CD14-positive monocyte (primary cell): ENCODE results near the gene UBR7. TPM values are rescaled to one million over a fixed set of nuclear protein-coding genes. Genes with fewer than 3 reads are reported as not detected.

Source experiments
- DNase-seq, 3 donors: peaks; one replicate each; pipeline ENCODE4 v3.0.0-alpha.2; 2011 to 2022
- H2AFZ ChIP-seq: 2 replicates; pipeline ENCODE4 v1.6.0; 2012; ENCODE audit warnings: mild to moderate bottlenecking, low read depth, low read length, inconsistent platforms; ENCODE audit not compliant: insufficient read depth, poor library complexity, severe bottlenecking
- H3K27ac ChIP-seq, 2 donors: 1 replicate in 1 of 2; 2 replicates in 1 of 2; pipeline ENCODE4 v1.5.1; 2012 to 2013; ENCODE audit warnings: low read length in 2 of 2, control low read depth in 1 of 2, inconsistent platforms in 1 of 2, low read depth in 1 of 2, mild to moderate bottlenecking in 1 of 2
- H3K27me3 ChIP-seq, 2 donors: one replicate each; pipeline versions ENCODE4 v1.6.0 to v1.6.1; 2011 to 2013; ENCODE audit warnings: low read length in 2 of 2; ENCODE audit not compliant: control insufficient read depth in 2 of 2, insufficient read depth in 2 of 2
- H3K36me3 ChIP-seq, 2 donors: replicated peaks in 1 of 2; 1 replicate in 1 of 2; 2 replicates in 1 of 2; pipeline versions ENCODE4 v1.5.1 to v1.6.1; 2012 to 2013; ENCODE audit warnings: low read length in 2 of 2, control low read depth in 1 of 2, inconsistent platforms in 1 of 2, mild to moderate bottlenecking in 1 of 2; ENCODE audit not compliant: insufficient read depth in 2 of 2, control insufficient read depth in 1 of 2
- H3K4me1 ChIP-seq, 2 donors: 1 replicate in 1 of 2; 2 replicates in 1 of 2; pipeline versions ENCODE4 v1.5.1 to v1.6.1; 2012 to 2013; ENCODE audit warnings: low read length in 2 of 2, control low read depth in 1 of 2, inconsistent platforms in 1 of 2, mild to moderate bottlenecking in 1 of 2, moderate library complexity in 1 of 2; ENCODE audit not compliant: insufficient read depth in 2 of 2, control insufficient read depth in 1 of 2
- H3K4me2 ChIP-seq: replicated peaks from 2 replicates; pipeline ENCODE3; 2012; ENCODE audit warnings: low read length, moderate library complexity, mild to moderate bottlenecking; ENCODE audit not compliant: poor library complexity, severe bottlenecking; ENCODE audit errors: extremely low read depth
- H3K4me3 ChIP-seq, 3 experiments: fragments of 200-600 bp in 1 of 3; sonication (generic) in 1 of 3; replicated peaks in 1 of 3; 1 replicate in 2 of 3; 2 replicates in 1 of 3; pipeline ENCODE4 v1.5.1; 2011 to 2013; ENCODE audit warnings: low read length in 3 of 3, mild to moderate bottlenecking in 3 of 3, control low read depth in 2 of 3, low read depth in 2 of 3, inconsistent platforms in 1 of 3, moderate library complexity in 1 of 3
- H3K79me2 ChIP-seq: 2 replicates; pipeline ENCODE4 v1.6.0; 2012; ENCODE audit warnings: mild to moderate bottlenecking, control low read depth, inconsistent platforms, low read length, moderate library complexity; ENCODE audit not compliant: insufficient read depth
- H3K9ac ChIP-seq: 2 replicates; pipeline ENCODE4 v1.6.0; 2017; ENCODE audit warnings: low read length, mild to moderate bottlenecking; ENCODE audit not compliant: insufficient read depth, poor library complexity, severe bottlenecking
- H3K9me3 ChIP-seq, 2 donors: replicated peaks in 1 of 2; 1 replicate in 1 of 2; 2 replicates in 1 of 2; pipeline versions ENCODE4 v1.5.1 to v1.6.1; 2012 to 2013; ENCODE audit warnings: low read length in 2 of 2, control low read depth in 1 of 2; ENCODE audit not compliant: control insufficient read depth in 1 of 2, insufficient read depth in 1 of 2
- H4K20me1 ChIP-seq: 2 replicates; pipeline ENCODE4 v1.6.0; 2012; ENCODE audit warnings: mild to moderate bottlenecking, low read length, control low read depth, moderate library complexity; ENCODE audit not compliant: insufficient read depth
- H3K27ac Mint-ChIP-seq, 7 donors: one replicate each; pipeline ENCODE4 v1.8.0; 2020; ENCODE audit warnings: mild to moderate bottlenecking in 7 of 7, mixed read lengths in 7 of 7, moderate library complexity in 6 of 7, inconsistent platforms in 2 of 7
- H3K27me3 Mint-ChIP-seq, 3 donors: one replicate each; pipeline ENCODE4 v1.8.0; 2021 to 2022; ENCODE audit warnings: low read depth in 3 of 3, mild to moderate bottlenecking in 3 of 3, mixed read lengths in 3 of 3, moderate library complexity in 3 of 3, inconsistent platforms in 1 of 3
- H3K36me3 Mint-ChIP-seq, 2 donors: one replicate each; pipeline ENCODE4 v1.8.0; 2020; ENCODE audit warnings: mixed read lengths in 2 of 2, inconsistent platforms in 1 of 2, mild to moderate bottlenecking in 1 of 2
- H3K4me1 Mint-ChIP-seq: one replicate; pipeline ENCODE4 v1.8.0; 2020; ENCODE audit warnings: mild to moderate bottlenecking, mixed read lengths
- H3K4me3 Mint-ChIP-seq, 2 donors: one replicate each; pipeline ENCODE4 v1.8.0; 2020; ENCODE audit warnings: mild to moderate bottlenecking in 2 of 2, mixed read lengths in 2 of 2, moderate library complexity in 1 of 2
- H3K9me3 Mint-ChIP-seq, 7 donors: one replicate each; pipeline ENCODE4 v1.8.0; 2020 to 2022; ENCODE audit warnings: mixed read lengths in 7 of 7, mild to moderate bottlenecking in 6 of 7, moderate library complexity in 6 of 7, inconsistent platforms in 2 of 7
- WGBS: methylation state at CpG from one replicate; pipeline ENCODE4 v1.1.5; 2013; ENCODE audit warnings: missing lambda C conversion rate; ENCODE audit not compliant: insufficient coverage; 5-methylcytosine and 5-hydroxymethylcytosine counted together
- intact Hi-C, 2 donors: fragments of 100-400 bp; cut with micrococcal nuclease; formaldehyde crosslinking; loops; one replicate each; pipeline versions ENCODE4 v1.15.0 to v1.15.1; 2023
- polyA plus RNA-seq, 3 donors: library from polyadenylated mRNA; depleted of rRNA in 1 of 3; unstranded in 2 of 3; stranded (reverse) in 1 of 3; fragments of 300-500 nt in 2 of 3; fragments of >200 nt in 1 of 3; fragmentation: Illumina TruSeq in 2 of 3; gene quantifications; 1 replicate in 2 of 3; 2 replicates in 1 of 3; pipeline ENCODE4 v1.2.3, GENCODE V29; 2012 to 2021
- TF ChIP-seq, protein P1 (sequence below): fragments of 200-600 bp; IDR thresholded peaks from one replicate; pipeline ENCODE4 v1.8.0; 2022; ENCODE audit warnings: antibody characterized with exemption, mild to moderate bottlenecking

UBR7 gene
- polyA plus RNA-seq, 3 donors, result 8.2 to 16.7 (median 14.0) TPM

DNA sequence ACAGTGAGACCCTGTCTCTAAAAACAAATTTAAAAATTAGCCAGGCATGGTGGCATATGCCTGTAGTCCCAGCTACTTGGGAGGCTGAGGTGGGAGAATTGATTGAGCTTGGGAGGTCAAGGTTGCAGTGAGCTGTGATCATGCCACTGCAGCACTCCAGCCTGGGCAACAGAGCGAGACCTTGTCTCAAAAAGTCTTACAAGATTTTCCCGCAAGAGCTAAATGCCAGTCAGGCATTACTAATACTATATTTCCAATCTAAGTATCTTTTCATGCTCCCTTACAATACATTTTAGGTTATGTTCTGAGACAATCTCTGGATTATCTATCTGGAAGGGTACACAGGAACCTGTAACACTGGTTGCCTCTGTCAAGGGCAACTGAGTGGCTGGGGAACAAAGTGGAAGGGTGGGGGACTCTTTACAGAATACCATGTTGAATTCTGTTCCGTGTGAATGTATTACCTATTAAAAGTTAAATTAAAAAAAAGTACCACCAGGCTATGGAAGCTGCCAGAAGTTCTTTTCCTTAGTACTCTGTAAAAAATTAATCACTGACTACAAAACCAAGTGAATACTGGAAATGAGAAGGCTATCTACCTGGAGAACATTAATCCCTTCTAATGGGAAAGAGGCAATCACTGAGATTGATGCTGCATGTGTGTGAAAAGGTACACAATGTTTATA is 69.1 kb downstream of the UBR7 start:
- no CpG with 5 or more reads among the region's 3 CpGs for WGBS
- peak overlapping the region in 1 of 7 donors; percentile 43 for H3K27ac Mint-ChIP-seq
- Histone ChIP-seq H3K27me3 (no peaks in the 10 kb centered on the region), H3K79me2 (no peaks in the 10 kb centered on the region), H3K4me3 (no peak overlapping the region), H3K4me2 (no peak overlapping the region), H3K9me3 (no peaks in the 10 kb centered on the region), H4K20me1 (peaks cover 62% of the 10 kb centered on the region), H3K9ac (no peak overlapping the region), H2AFZ (no peak overlapping the region), H3K36me3 (peaks cover 12 to 55% of the 10 kb centered on the region in 2 donors), H3K4me1 (no peaks in the 10 kb centered on the region), H3K27ac (no peak overlapping the region)
- TF ChIP-seq, protein P1, sequence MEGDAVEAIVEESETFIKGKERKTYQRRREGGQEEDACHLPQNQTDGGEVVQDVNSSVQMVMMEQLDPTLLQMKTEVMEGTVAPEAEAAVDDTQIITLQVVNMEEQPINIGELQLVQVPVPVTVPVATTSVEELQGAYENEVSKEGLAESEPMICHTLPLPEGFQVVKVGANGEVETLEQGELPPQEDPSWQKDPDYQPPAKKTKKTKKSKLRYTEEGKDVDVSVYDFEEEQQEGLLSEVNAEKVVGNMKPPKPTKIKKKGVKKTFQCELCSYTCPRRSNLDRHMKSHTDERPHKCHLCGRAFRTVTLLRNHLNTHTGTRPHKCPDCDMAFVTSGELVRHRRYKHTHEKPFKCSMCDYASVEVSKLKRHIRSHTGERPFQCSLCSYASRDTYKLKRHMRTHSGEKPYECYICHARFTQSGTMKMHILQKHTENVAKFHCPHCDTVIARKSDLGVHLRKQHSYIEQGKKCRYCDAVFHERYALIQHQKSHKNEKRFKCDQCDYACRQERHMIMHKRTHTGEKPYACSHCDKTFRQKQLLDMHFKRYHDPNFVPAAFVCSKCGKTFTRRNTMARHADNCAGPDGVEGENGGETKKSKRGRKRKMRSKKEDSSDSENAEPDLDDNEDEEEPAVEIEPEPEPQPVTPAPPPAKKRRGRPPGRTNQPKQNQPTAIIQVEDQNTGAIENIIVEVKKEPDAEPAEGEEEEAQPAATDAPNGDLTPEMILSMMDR, result no peak
- H3K36me3 Mint-ChIP-seq, result peaks cover 27 to 33% of the 10 kb centered on the region in 2 donors
- no peaks in the 10 kb centered on the region for H3K27me3 Mint-ChIP-seq
- DNase-seq, result no peak
- H3K4me3 Mint-ChIP-seq, result no peak overlapping the region
- intact Hi-C loops, result no loop called here
- H3K9me3 Mint-ChIP-seq, result no peaks in the 10 kb centered on the region
- H3K4me1 Mint-ChIP-seq, result peaks cover 13% of the 10 kb centered on the region

Other genes starting within 250 kb of the UBR7 start
- 100 to 1,000 TPM in 1 of 3 donors, 10 to 100 TPM in 2; 57.1 to 144 (median 63.0) TPM for gene ITPK1, start 91.3 kb upstream of the UBR7 start, polyA plus RNA-seq
- gene MOAP1, start 22.4 kb upstream of the UBR7 start, polyA plus RNA-seq, result 10 to 100 TPM; 22.5 to 53.9 (median 22.6) TPM
- gene LYSET, start 21.9 kb upstream of the UBR7 start, polyA plus RNA-seq, result 10 to 100 TPM; 10.8 to 43.3 (median 36.9) TPM
- gene GON7, start 191 bp upstream of the UBR7 start, polyA plus RNA-seq, result 10 to 100 TPM in 2 of 3 donors, 1 to 10 TPM in 1; 4.8 to 24.0 (median 22.7) TPM
- gene BTBD7, start 125.8 kb downstream of the UBR7 start, polyA plus RNA-seq, result 1 to 10 TPM; 8.3 to 8.6 (median 8.5) TPM
- gene COX8C, start 139.9 kb downstream of the UBR7 start, polyA plus RNA-seq, result not detected
- under 1 TPM in 2 of 3 donors, not detected in 1; 0.01 to 0.02 TPM for gene UNC79, start 223.7 kb downstream of the UBR7 start, polyA plus RNA-seq